Measurements from ENCODE around the gene SLC18B1.
A peak's percentile ranks its signal among the peaks of the same experiment; 100 is the strongest.

The SLC18B1 gene

DNA sequence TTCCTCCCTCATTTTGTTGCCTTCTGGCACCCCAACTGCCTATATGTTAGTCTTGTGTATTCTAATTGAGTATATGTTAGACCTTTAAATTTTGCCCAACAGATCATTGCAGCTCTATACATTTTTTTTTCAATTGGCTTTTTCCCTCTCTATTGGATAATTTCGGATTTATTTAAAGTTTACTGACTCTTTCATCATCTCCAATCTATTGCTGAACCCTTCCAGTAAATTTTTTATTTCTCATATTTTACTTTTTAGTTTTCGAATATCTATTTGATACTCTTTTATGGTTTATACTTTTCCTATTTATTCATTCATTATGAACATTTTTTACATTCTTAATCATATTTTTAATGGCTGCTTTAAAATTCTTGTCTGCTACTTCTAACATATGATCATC, 7.1 kb upstream of the SLC18B1 start:
- Histone ChIP-seq H3K4me3 (ENCODE audit: low read depth, low read length) (no peak overlapping the region), H3K36me3 (replicated peaks) (no peaks in the 10 kb centered on the region), H3K27ac (no peak overlapping the region), H3K27me3 (replicated peaks) (no peaks in the 10 kb centered on the region)
- DNase-seq = no peak
- TF ChIP-seq, protein P1, sequence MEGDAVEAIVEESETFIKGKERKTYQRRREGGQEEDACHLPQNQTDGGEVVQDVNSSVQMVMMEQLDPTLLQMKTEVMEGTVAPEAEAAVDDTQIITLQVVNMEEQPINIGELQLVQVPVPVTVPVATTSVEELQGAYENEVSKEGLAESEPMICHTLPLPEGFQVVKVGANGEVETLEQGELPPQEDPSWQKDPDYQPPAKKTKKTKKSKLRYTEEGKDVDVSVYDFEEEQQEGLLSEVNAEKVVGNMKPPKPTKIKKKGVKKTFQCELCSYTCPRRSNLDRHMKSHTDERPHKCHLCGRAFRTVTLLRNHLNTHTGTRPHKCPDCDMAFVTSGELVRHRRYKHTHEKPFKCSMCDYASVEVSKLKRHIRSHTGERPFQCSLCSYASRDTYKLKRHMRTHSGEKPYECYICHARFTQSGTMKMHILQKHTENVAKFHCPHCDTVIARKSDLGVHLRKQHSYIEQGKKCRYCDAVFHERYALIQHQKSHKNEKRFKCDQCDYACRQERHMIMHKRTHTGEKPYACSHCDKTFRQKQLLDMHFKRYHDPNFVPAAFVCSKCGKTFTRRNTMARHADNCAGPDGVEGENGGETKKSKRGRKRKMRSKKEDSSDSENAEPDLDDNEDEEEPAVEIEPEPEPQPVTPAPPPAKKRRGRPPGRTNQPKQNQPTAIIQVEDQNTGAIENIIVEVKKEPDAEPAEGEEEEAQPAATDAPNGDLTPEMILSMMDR (IDR thresholded peaks at IDR 0.05; ENCODE audit: low read depth, low read length, missing control alignments) = no peak
- in situ Hi-C loops (cut with HindIII; ENCODE audit: low pct_ligation_motif_present, low sequenced_read_pairs) = no loop called here

DNA sequence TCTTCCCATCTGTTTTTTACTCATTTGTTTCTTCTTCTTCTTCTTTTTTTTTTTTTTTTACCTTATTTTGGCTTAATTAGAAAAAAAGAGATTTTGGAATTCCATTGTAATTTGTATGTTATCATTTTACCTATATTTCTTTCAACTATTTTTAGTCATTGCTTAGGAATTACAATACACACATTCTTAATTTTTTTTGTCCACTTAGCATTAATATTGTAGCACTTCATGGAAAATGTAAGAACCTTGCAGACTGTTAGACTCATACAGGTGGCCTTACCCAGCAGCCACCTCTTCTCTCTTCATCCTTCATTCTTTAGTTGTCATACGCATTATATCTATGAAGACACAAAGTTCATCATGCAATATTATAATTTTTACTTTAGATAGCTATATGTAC, 5.8 kb upstream of the SLC18B1 start:
- no peaks in the 10 kb centered on the region for H3K27me3 ChIP-seq (replicated peaks)
- H3K4me3 ChIP-seq (ENCODE audit: low read depth, low read length) = no peak overlapping the region
- H3K36me3 ChIP-seq (replicated peaks) = no peaks in the 10 kb centered on the region
- no peak for DNase-seq
- in situ Hi-C loops (cut with HindIII; ENCODE audit: low pct_ligation_motif_present, low sequenced_read_pairs) = no loop called here
- TF ChIP-seq, protein P1 (IDR thresholded peaks at IDR 0.05; ENCODE audit: low read depth, low read length, missing control alignments) = no peak
- no peak overlapping the region for H3K27ac ChIP-seq

DNA sequence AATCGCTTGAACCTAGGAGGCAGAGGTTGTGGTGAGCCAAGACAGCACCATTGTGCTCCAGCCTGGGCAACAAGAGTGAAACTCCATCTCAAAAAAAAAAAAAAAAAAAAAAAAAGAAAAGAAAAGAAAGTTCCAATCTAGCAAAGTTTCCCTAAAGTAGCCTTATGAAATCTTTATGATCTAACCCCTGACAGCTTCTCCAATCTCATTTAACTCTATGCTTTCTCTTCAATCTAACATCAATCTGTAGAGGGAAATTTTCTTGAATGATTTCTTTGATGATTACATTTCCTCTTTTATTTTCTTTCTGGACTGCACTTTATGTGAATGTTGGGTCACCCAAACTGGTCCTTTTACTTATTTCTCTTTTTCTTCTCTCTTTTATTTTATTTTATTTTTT, 2.2 kb upstream of the SLC18B1 start:
- TF ChIP-seq, protein P1 (IDR thresholded peaks at IDR 0.05; ENCODE audit: low read depth, low read length, missing control alignments) = no peak
- no peaks in the 10 kb centered on the region for H3K36me3 ChIP-seq (replicated peaks)
- H3K27me3 ChIP-seq (replicated peaks) = no peaks in the 10 kb centered on the region
- no peak overlapping the region for H3K27ac ChIP-seq
- in situ Hi-C loops (cut with HindIII; ENCODE audit: low pct_ligation_motif_present, low sequenced_read_pairs) = no loop called here
- DNase-seq = no peak
- no peak overlapping the region for H3K4me3 ChIP-seq (ENCODE audit: low read depth, low read length)

DNA sequence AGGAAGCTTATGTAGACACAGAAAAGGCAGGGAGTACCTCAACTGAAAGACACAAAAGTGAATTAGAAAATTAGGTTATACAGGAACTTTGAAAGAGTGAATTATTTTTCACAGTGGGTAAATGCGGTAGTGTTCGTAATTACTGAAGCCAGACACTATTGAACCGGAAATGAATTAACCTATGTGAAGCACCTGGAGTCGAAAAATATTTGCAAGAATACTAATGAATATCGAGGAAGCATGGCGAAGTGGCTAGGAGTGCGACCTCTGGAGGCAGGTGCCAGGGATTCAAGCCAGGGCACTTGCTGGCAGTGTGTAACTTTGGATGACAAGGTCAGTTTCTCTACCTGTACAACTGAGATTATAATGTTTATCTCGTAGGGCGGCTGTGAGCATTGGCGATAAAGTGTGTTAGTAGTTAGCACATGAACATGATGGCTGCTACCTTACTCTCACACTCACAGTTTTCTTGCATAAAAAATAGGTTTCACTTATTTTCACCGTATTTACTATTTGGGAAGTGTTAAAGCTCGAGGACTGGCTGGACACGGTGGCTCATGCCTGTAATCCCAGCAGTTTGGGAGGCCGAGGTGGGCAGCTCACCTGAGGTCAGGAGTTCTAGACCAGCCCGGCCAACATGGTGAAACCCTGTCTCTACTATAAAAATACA, 567 bp upstream of the SLC18B1 start:
- in situ Hi-C loops (cut with HindIII; ENCODE audit: low pct_ligation_motif_present, low sequenced_read_pairs) = no loop called here
- TF ChIP-seq, protein P1 (IDR thresholded peaks at IDR 0.05; ENCODE audit: low read depth, low read length, missing control alignments) = peak; percentile 95
- Histone ChIP-seq H3K36me3 (replicated peaks) (no peaks in the 10 kb centered on the region), H3K27ac (no peak overlapping the region), H3K27me3 (replicated peaks) (no peaks in the 10 kb centered on the region), H3K4me3 (ENCODE audit: low read depth, low read length) (peak overlapping the region; percentile 80)
- DNase-seq = peak; percentile 57

DNA sequence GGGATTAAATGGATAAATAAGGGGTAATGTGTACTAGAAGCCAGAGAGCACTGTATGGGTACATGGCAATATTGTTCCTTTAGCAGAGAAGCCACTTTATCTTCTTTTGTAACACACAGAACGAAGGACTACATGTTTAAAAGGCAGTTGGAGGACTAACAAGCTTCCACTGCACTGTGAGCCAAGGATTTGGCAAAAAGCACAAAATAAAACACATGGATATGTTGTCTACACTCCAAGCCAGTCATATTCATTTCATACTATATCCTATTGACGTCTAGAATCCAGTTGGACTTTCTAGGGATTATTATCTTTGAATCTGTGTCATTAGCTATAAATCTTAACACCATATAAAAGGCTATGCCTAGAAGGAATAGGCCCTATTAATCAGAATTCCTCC, 3.0 kb downstream of the SLC18B1 start:
- H3K4me3 ChIP-seq (ENCODE audit: low read depth, low read length) = no peak overlapping the region
- no peaks in the 10 kb centered on the region for H3K27me3 ChIP-seq (replicated peaks)
- H3K27ac ChIP-seq = no peak overlapping the region
- in situ Hi-C loops (cut with HindIII; ENCODE audit: low pct_ligation_motif_present, low sequenced_read_pairs) = no loop called here
- H3K36me3 ChIP-seq (replicated peaks) = no peaks in the 10 kb centered on the region
- DNase-seq = no peak
- TF ChIP-seq, protein P1 (IDR thresholded peaks at IDR 0.05; ENCODE audit: low read depth, low read length, missing control alignments) = no peak

DNA sequence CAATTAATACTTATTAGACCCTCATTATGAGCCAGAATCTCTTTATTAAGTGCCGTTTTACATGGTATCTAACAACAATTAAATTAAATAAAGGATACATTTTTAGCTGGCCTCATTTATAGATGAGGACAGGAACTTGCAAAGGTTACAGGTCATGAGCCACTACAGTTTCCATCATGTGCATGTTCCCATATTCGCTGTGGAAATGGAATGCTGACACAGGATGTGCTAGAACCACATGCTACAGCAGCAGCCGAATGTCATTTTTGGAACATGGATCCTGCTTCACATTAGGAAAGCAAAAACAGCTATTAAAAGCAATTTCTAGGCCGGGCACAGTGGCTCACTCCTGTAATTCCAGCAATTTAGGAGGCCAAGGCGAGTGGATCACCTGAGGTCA, 5.9 kb downstream of the SLC18B1 start:
- in situ Hi-C loops (cut with HindIII; ENCODE audit: low pct_ligation_motif_present, low sequenced_read_pairs) = no loop called here
- TF ChIP-seq, protein P1 (IDR thresholded peaks at IDR 0.05; ENCODE audit: low read depth, low read length, missing control alignments) = no peak
- H3K36me3 ChIP-seq (replicated peaks) = no peaks in the 10 kb centered on the region
- no peak overlapping the region for H3K27ac ChIP-seq
- no peak for DNase-seq
- no peaks in the 10 kb centered on the region for H3K27me3 ChIP-seq (replicated peaks)
- no peak overlapping the region for H3K4me3 ChIP-seq (ENCODE audit: low read depth, low read length)
